Fibroblast of lung (primary cell): ENCODE measurements around the gene RNF150. TPM values are rescaled to one million over a fixed set of nuclear protein-coding genes. Genes with fewer than 3 reads are reported as not detected.
"Not testable (repeated sequence)": the region's sequence is repeated elsewhere in the genome, so short reads cannot be mapped to it uniquely, and the experiment has no call there.

ENCODE experiments used
- DNase-seq, 2 donors: peaks; one replicate each; pipeline versions ENCODE4 v3.0.0 to v3.0.0-alpha.2; 2010; ENCODE audit warnings: low read depth in 2 of 2
- H2AFZ ChIP-seq: 2 replicates; pipeline ENCODE4 v1.5.1; 2012; ENCODE audit warnings: low read length, control low read depth, inconsistent platforms
- H3K27ac ChIP-seq: 2 replicates; pipeline ENCODE4 v1.5.1; 2011; ENCODE audit warnings: low read length, control low read depth; ENCODE audit not compliant: insufficient read depth
- H3K27me3 ChIP-seq: 2 replicates; pipeline ENCODE4 v1.5.1; 2011; ENCODE audit warnings: mild to moderate bottlenecking, low read length; ENCODE audit not compliant: control insufficient read depth, insufficient read depth
- H3K36me3 ChIP-seq: 2 replicates; pipeline ENCODE4 v1.5.1; 2011; ENCODE audit warnings: low read length; ENCODE audit not compliant: control insufficient read depth, insufficient read depth
- H3K4me1 ChIP-seq: 2 replicates; pipeline ENCODE4 v1.5.1; 2011; ENCODE audit warnings: low read length; ENCODE audit not compliant: control insufficient read depth, insufficient read depth; ENCODE audit errors: extremely low read depth
- H3K4me2 ChIP-seq: 2 replicates; pipeline ENCODE4 v1.5.1; 2011; ENCODE audit warnings: low read length, control low read depth; ENCODE audit not compliant: insufficient read depth; ENCODE audit errors: extremely low read depth
- H3K4me3 ChIP-seq, 4 experiments: fragments of 200-600 bp in 1 of 4; sonication (generic) in 1 of 4; replicated peaks in 1 of 4; 2 replicates each; pipeline ENCODE4 v1.5.1; 2011 to 2016; ENCODE audit warnings: low read length in 4 of 4, low read depth in 3 of 4, mild to moderate bottlenecking in 3 of 4, control low read depth in 2 of 4, inconsistent platforms in 1 of 4, mixed read lengths in 1 of 4; ENCODE audit not compliant: insufficient read depth in 1 of 4; ENCODE audit errors: control extremely low read depth in 1 of 4
- H3K79me2 ChIP-seq: 2 replicates; pipeline ENCODE4 v1.5.1; 2012; ENCODE audit warnings: mild to moderate bottlenecking, low read length, inconsistent platforms; ENCODE audit not compliant: control insufficient read depth, insufficient read depth
- H3K9ac ChIP-seq: 2 replicates; pipeline ENCODE4 v1.5.1; 2011; ENCODE audit warnings: mild to moderate bottlenecking, low read length, control low read depth; ENCODE audit not compliant: insufficient read depth
- H3K9me3 ChIP-seq: 2 replicates; pipeline ENCODE4 v1.5.1; 2012; ENCODE audit warnings: low read depth, low read length; ENCODE audit not compliant: control insufficient read depth, insufficient read depth
- H4K20me1 ChIP-seq: 2 replicates; pipeline ENCODE4 v1.5.1; 2011; ENCODE audit warnings: low read length; ENCODE audit not compliant: control insufficient read depth, insufficient read depth; ENCODE audit errors: extremely low read depth
- CTCF ChIP-seq, 2 donors: IDR thresholded peaks in 1 of 2; conservative IDR thresholded peaks in 1 of 2; 1 replicate in 1 of 2; 2 replicates in 1 of 2; pipeline ENCODE4 v1.5.1; 2011 to 2012; ENCODE audit warnings: low read length in 2 of 2, control low read depth in 1 of 2, inconsistent platforms in 1 of 2, low read depth in 1 of 2, mild to moderate bottlenecking in 1 of 2
- EZH2 ChIP-seq: IDR thresholded peaks from 2 replicates; pipeline ENCODE4 v1.5.1; 2012; ENCODE audit warnings: low read length, control low read depth, mild to moderate bottlenecking; ENCODE audit errors: missing control alignments
- polyA plus RNA-seq, 2 donors: library from polyadenylated mRNA; depleted of rRNA in 1 of 2; stranded (reverse) in 1 of 2; unstranded in 1 of 2; fragments of >200 nt; gene quantifications; 2 replicates each; pipeline ENCODE4 v1.2.1, GENCODE V29; 2011 to 2012; ENCODE audit warnings: missing spikeins in 1 of 2
- total RNA-seq: library from RNA; depleted of rRNA; stranded (reverse); fragments of >200 nt; gene quantifications from 2 replicates; pipeline ENCODE4 v1.2.1, GENCODE V29; 2014

RNF150 gene
- total and polyA plus RNA-seq, 2 donors (not counting 1 experiment from before 2014, with no cell fraction given) = 0.66 to 5.6 TPM

- Histone ChIP-seq H3K79me2 (no peaks in the 10 kb centered on the region), H3K4me3 (no peak overlapping the region), H3K4me1 (no peaks in the 10 kb centered on the region), H3K27me3 (peaks cover 4% of the 10 kb centered on the region), H3K9ac (no peak overlapping the region), H4K20me1 (peaks cover 2% of the 10 kb centered on the region), H3K27ac (no peak overlapping the region), H3K9me3 (no peaks in the 10 kb centered on the region), H3K36me3 (no peaks in the 10 kb centered on the region), H2AFZ (no peak overlapping the region), H3K4me2 (no peak overlapping the region)
- DNase-seq = no peak
- TF ChIP-seq CTCF (conservative IDR thresholded peaks at IDR 0.05 in 1 of 2, IDR thresholded peaks at IDR 0.05 in 1 of 2; ENCODE audit: low read depth in 1 of 2, low read length in 2 of 2) (no peak), EZH2 (no peak)
These were observed 321.8 kb downstream of the RNF150 start for GRCh38 chr4:140811429-140811828.

DNA sequence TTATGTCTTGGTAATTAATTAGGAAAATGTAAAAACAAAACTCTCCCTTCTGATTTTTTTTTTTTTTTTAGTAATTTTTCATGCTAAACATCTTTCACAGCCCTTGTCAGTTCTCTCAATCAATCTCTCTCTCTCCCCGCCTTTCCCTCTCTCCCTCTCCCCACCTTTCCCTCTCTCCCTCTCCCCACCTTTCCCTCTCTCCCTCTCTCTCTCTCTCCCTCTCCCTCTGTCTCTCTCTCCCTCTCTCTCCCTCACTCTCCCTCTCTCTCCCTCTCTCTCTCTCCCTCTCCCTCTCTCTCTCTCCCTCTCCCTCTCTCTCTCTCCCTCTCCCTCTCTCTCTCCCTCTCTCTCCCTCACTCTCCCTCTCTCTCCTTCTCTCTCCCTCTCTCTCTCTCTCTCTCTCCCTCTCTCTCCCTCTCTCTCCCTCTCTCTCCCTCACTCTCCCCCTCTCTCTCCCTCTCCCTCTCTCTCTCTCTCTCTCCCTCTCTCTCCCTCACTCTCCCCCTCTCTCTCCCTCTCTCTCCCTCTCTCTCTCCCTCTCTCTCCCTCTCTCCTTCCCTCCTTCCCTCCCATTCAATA lies 322.6 kb downstream of the RNF150 start:
- not testable (repeated sequence) for H3K9ac ChIP-seq, H3K79me2 ChIP-seq

More for the DNA sequence above, 322.6 kb downstream of the RNF150 start:
- H2AFZ ChIP-seq, H3K4me3 ChIP-seq, H4K20me1 ChIP-seq, H3K9me3 ChIP-seq, H3K4me1 ChIP-seq, H3K27me3 ChIP-seq, H3K4me2 ChIP-seq, H3K27ac ChIP-seq, H3K36me3 ChIP-seq: not testable (repeated sequence)
- peak in 1 of 2 donors; percentile 7 for DNase-seq

Other genes with a start within 250 kb of the RNF150 start
- 40.6 and 44.9 TPM in 2 replicates for gene ZNF330, start 87.4 kb upstream of the RNF150 start, total RNA-seq
- gene ZNF330, start 87.4 kb upstream of the RNF150 start, polyA plus RNA-seq = 41.5 and 73.4 TPM in 2 replicates